Subcutaneous abdominal adipose tissue (tissue), 5 donors: Measurements from ENCODE around the gene XRCC1.

ENCODE experiments used
- H3K27ac ChIP-seq: one replicate; pipeline ENCODE4 v1.7.0; 2013; ENCODE audit warnings: low read depth, mild to moderate bottlenecking, inconsistent platforms, low read length, moderate library complexity
- H3K27me3 ChIP-seq, 5 donors: one replicate each; pipeline ENCODE4 v1.7.0; 2013; ENCODE audit warnings: low read length in 5 of 5, inconsistent platforms in 1 of 5; ENCODE audit not compliant: control insufficient read depth in 5 of 5, insufficient read depth in 4 of 5
- H3K36me3 ChIP-seq, 5 donors: one replicate each; pipeline ENCODE4 v1.7.0; 2013; ENCODE audit warnings: low read length in 5 of 5; ENCODE audit not compliant: control insufficient read depth in 5 of 5, insufficient read depth in 5 of 5
- H3K4me1 ChIP-seq, 5 donors: one replicate each; pipeline ENCODE4 v1.7.0; 2013; ENCODE audit warnings: low read length in 5 of 5, mild to moderate bottlenecking in 3 of 5, moderate library complexity in 1 of 5; ENCODE audit not compliant: control insufficient read depth in 5 of 5, insufficient read depth in 5 of 5
- H3K4me3 ChIP-seq, 5 donors: one replicate each; pipeline ENCODE4 v1.7.0; 2013; ENCODE audit warnings: low read length in 5 of 5, low read depth in 1 of 5
- H3K9ac ChIP-seq, 5 donors: one replicate each; pipeline ENCODE4 v1.7.0; 2013; ENCODE audit warnings: low read length in 5 of 5, mild to moderate bottlenecking in 4 of 5, moderate library complexity in 3 of 5
- H3K9me3 ChIP-seq, 5 donors: one replicate each; pipeline ENCODE4 v1.7.0; 2013; ENCODE audit warnings: low read length in 5 of 5; ENCODE audit not compliant: control insufficient read depth in 5 of 5
- donor health status: healthy.
- donor health status: healthy.
- donor health status: healthy.
- donor health status: healthy.
- donor health status: healthy.

XRCC1 gene

GRCh38 chr19:43495082-43495481 is 80.2 kb downstream of the XRCC1 start:
- Histone ChIP-seq H3K4me3 (no peak overlapping the region), H3K36me3 (peaks cover 0 to 15% (median 12%) of the 10 kb centered on the region in 5 donors), H3K27me3 (no peaks in the 10 kb centered on the region), H3K27ac (no peak overlapping the region), H3K4me1 (peaks cover 0 to 4% (median 0%) of the 10 kb centered on the region in 5 donors), H3K9me3 (no peaks in the 10 kb centered on the region), H3K9ac (no peak overlapping the region)
